GM08714 (cell line): ENCODE results near the gene TEX264.

ENCODE experiments used
- H3K4me3 ChIP-seq: fragments of 200-500 bp; sonication (Bioruptor generic); 2 replicates; pipeline ENCODE4 v1.5.1; 2014; ENCODE audit warnings: mild to moderate bottlenecking, low read length, inconsistent platforms
- ZNF274 ChIP-seq: IDR thresholded peaks from 2 replicates; pipeline ENCODE4 v1.6.1; 2012; ENCODE audit warnings: mild to moderate bottlenecking, low read depth, low read length

TEX264 gene

GRCh38 chr3:51711352-51712037, 40.4 kb downstream of the TEX264 start:
- no peak for TF ChIP-seq ZNF274
- no peak overlapping the region for H3K4me3 ChIP-seq

DNA sequence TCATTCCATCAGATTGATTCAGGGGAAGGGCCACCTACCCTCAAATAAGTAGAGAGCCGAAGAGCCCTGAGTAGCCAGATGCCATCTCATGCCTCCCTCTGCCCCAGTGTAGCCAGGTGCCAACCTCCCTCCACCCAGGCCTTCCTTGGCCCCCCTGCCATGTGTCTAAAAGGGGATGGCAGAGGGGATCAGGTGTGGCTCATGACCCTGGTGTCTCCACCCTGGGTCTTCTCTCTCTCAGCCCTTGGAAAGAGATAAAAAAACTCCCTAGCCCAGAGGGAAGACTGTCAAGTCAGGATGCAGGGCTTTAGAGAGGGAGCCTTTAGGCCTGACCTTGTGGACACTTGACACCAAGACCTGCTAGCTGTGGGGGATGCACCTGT, 41.0 kb downstream of the TEX264 start:
- TF ChIP-seq ZNF274: no peak
- H3K4me3 ChIP-seq: no peak overlapping the region

- no peak for TF ChIP-seq ZNF274
- no peak overlapping the region for H3K4me3 ChIP-seq
Measured at GRCh38 chr3:51712511-51712931, 41.5 kb downstream of the TEX264 start.

DNA sequence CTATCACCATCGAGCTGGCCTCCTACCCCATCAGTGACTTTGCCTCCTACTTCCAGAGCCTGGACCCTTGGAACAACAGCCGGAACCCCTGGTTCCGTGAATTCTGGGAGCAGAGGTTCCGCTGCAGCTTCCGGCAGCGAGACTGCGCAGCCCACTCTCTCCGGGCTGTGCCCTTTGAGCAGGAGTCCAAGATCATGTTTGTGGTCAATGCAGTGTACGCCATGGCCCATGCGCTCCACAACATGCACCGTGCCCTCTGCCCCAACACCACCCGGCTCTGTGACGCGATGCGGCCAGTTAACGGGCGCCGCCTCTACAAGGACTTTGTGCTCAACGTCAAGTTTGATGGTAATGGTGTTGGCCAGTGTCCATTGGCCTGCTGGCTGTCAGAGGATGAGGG, 41.9 kb downstream of the TEX264 start:
- H3K4me3 ChIP-seq: no peak overlapping the region
- no peak for TF ChIP-seq ZNF274

DNA sequence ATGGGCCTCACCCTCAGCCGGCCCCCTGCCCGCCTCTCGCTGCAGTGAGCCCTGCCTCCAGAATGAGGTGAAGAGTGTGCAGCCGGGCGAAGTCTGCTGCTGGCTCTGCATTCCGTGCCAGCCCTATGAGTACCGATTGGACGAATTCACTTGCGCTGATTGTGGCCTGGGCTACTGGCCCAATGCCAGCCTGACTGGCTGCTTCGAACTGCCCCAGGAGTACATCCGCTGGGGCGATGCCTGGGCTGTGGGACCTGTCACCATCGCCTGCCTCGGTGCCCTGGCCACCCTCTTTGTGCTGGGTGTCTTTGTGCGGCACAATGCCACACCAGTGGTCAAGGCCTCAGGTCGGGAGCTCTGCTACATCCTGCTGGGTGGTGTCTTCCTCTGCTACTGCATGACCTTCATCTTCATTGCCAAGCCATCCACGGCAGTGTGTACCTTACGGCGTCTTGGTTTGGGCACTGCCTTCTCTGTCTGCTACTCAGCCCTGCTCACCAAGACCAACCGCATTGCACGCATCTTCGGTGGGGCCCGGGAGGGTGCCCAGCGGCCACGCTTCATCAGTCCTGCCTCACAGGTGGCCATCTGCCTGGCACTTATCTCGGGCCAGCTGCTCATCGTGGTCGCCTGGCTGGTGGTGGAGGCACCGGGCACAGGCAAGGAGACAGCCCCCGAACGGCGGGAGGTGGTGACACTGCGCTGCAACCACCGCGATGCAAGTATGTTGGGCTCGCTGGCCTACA, 44.4 kb downstream of the TEX264 start:
- H3K4me3 ChIP-seq: no peak overlapping the region
- TF ChIP-seq ZNF274: no peak

GRCh38 chr3:51715977-51716294, 44.9 kb downstream of the TEX264 start:
- no peak overlapping the region for H3K4me3 ChIP-seq
- no peak for TF ChIP-seq ZNF274

- TF ChIP-seq ZNF274: no peak
- H3K4me3 ChIP-seq: no peak overlapping the region
Measured at GRCh38 chr3:51716805-51717204, 45.8 kb downstream of the TEX264 start.

GRCh38 chr3:51717446-51717845, 46.4 kb downstream of the TEX264 start:
- no peak for TF ChIP-seq ZNF274
- no peak overlapping the region for H3K4me3 ChIP-seq

GRCh38 chr3:51717947-51718346, 46.9 kb downstream of the TEX264 start:
- H3K4me3 ChIP-seq: no peak overlapping the region
- no peak for TF ChIP-seq ZNF274

DNA sequence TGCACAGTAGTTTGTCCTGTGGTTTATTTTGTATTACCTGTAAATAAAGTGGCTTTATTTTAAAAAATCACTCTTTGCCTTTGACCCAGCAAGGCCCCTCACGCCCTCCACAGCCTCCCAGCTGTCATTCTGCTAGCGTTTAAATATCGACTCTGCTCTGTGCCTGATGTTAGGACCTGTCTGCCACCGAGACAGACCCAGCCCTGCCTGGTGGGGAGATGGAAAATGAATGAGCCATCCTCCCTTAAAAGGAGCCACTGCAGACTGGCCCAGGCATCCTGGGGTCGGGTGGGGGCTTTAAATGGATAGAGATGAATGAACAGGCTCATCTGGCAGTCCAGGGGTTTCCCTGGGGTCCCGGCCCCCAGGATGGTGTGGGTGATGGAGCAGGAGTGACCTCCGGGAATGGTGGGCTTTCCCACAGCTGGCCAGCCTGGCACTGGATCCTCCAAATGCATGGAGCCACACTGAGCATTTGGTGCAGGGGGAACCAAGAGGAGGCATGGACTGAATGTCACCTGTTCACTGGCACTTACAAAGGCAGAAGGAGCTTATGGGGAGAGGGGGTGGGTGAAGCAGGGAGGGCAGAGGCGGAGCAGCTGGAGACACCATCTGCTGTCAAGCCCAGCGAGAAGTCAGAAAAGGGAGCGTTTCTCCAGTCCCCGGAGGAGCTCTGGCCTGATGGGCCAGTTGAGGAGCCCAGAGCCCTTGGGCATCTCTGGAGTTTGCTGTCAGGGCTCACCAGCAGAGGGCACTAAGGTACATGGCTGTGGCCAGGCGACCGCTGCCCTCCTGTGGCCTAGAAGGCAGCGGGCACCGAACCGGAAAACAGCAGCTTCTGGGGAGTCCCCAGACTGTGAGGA, 47.7 kb downstream of the TEX264 start:
- no peak for TF ChIP-seq ZNF274
- no peak overlapping the region for H3K4me3 ChIP-seq

- H3K4me3 ChIP-seq: no peak overlapping the region
- no peak for TF ChIP-seq ZNF274
Measured at GRCh38 chr3:51719410-51720025, 48.5 kb downstream of the TEX264 start.

GRCh38 chr3:51720292-51721061, 49.4 kb downstream of the TEX264 start:
- H3K4me3 ChIP-seq: no peak overlapping the region
- TF ChIP-seq ZNF274: no peak

DNA sequence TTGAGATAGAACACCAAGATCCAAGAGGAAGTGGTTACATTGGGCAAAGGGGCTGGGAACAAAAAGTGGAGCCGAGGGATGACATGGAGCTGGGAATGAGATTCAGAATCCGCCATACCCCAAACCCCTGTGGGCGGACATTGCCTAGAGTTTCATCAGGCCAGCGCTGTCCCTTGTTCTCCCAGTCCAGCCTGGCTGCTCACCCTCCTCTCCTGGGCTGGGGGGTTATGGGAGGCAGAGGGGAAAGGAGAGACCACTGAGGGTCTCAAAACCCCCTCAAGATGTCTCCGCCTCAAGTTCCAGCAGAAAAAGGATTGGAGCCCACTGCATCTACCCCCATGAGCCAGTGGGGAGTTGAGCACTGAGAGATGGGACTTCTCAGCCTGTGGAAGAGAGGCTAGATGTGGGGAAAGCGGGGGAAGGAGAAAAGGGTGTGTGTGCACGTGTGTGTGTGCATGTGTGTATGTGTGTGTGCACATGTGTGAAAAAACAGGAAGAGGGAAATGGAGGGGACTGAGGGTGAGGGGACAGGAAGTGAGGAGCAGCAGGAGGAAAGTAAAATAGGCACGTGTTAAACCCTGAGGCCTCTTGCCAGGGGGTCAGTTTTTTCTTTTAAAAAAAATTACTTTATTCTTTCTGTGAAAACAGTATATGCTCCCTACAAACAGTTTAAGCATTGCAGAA, 50.2 kb downstream of the TEX264 start:
- no peak for TF ChIP-seq ZNF274
- H3K4me3 ChIP-seq: no peak overlapping the region
